HG03025 (cell line): ENCODE data around the gene PDZRN3.

ENCODE experiments used
- ATAC-seq: cut with Tn5 transposase; IDR thresholded peaks from one replicate; pipeline ENCODE4 v1.9.1; 2021; ENCODE audit warnings: mild to moderate bottlenecking, moderate library complexity; ENCODE audit not compliant: unreplicated experiment, low FRiP score

PDZRN3 gene

DNA sequence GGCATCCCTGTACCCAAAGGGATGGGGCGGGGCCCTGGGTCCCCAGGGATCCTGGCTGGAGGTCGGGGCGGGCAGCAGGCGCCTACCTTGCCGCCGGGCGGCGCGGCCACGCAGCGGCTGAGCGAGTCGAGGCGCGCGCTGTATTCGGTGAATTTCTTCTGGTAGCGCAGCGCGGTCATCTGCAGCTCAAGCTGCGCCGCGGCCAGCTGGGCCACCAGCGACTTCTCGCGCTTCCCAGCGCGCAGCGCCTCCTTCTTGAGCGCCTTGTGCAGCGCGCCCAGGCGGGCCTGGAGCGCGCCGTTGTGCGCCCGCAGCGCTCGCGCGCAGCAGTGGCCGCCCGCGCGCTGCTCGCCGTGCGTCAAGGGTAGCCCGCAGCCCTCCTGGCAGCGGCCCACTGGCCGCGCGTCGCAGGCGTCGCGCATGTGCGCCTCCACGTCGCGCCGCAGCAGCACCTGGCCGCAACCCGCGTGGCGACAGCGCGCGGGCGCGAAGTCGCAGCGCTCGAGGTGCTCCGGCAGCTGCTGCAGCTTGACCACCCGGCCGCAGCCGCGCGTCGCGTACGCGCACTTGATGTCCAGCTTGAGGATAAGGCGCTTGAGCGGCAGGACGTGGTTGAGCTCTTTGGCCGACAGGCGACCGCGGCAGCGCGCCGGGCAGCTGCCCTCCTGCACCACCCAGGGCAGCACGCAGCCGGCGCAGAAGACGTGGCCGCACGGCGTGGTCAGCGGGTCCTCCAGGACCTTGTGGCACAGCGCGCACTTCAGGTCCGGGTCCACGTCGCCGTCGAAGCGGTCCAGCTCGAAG is 522 bp downstream of the PDZRN3 start:
- ATAC-seq, result no peak

DNA sequence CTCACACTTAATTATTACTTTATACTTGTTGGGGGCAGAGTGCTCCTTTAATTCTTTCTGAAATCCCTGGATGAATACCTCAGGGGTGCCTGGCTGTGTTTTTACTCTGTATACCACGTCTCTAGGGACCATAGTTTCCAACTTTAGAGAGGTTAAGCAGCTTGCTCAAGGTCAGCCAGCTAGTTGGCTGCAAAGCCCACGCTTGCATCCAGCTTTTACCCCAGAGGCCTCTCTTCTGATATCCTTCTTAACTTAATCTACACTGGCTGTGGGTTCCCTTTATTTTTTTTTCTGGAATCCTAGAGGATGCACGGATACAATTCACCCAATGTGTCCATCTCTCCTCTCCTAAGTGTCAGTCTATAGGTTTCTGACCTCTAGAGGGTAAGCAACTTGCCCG is 1.4 kb downstream of the PDZRN3 start:
- no peak for ATAC-seq

GRCh38 chr3:73622091-73622805 is 2.5 kb downstream of the PDZRN3 start:
- no peak for ATAC-seq

- ATAC-seq, result no peak
These were observed 3.4 kb downstream of the PDZRN3 start for GRCh38 chr3:73621388-73621787.

DNA sequence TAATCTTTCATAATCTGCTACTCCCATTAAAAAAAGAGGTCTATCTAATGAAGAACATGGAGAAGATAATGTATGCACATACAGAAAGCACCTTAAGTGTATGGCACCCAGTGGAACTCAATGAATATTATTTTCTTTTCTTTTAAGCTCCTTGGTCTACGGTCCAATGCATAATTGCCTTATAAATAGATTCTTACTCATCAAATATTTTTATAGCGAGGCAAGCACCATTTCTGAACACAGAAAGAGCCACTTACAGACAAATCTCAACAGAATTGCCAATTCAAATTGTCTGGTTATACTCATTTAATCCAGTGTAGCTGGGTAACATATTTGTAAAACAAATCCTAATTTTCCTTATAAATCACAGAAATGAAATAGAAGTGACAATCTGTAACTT is 6.3 kb downstream of the PDZRN3 start:
- ATAC-seq, result no peak

GRCh38 chr3:73616056-73616455 is 8.7 kb downstream of the PDZRN3 start:
- ATAC-seq, result no peak

GRCh38 chr3:73614419-73614818 is 10.3 kb downstream of the PDZRN3 start:
- no peak for ATAC-seq

GRCh38 chr3:73611176-73611575 is 13.6 kb downstream of the PDZRN3 start:
- no peak for ATAC-seq

DNA sequence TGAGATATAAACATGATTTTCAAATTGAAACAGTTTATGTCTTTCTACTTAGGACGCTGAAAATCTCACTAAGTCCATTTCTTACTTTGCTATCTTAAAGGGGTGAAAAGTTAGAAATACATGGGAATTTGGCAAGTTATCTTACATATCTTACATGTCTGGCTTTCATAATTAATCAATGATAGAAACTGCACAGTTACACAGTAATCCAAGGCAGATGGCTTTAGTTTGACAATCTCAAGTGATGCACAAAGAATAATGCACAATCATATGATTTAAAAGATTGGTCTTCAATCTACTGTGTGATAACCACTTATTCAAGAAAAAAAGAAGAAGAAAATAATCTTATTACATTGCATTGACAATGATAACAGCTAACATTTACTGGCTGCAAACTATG is 14.2 kb downstream of the PDZRN3 start:
- ATAC-seq, result no peak

DNA sequence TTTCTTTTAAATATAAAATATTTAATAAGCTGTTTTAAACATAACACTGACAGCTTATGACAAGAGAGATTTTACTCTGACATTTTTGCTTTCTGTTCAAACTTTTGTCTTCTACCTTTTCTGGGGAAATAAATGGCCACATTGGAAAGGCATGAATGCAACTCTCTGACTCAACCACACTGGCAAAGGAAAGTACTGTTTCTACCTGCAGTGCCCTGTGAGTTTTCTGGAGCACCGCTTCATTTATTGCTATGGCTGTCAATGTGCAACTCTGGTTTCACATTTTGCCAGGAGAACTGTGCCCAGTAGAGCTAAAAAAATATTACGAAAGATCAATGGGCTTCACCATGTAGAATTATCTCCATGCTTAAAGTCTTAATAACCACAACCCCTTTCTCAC is 15.1 kb downstream of the PDZRN3 start:
- no peak for ATAC-seq

DNA sequence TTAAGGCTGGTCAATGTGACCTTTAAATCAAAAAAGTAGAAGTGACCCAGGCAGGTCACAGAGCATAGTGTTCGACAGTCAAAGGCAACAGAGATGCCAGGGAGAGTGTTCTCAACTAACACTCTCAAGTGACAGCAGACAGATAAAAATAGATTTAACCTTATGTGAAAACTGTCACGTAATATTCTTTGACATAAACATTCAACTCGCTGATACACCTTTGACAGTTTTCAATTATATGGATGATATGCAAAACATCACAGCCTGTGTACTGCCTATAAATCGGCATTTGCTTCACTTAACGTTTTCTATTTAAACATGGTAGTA is 15.5 kb downstream of the PDZRN3 start:
- no peak for ATAC-seq

DNA sequence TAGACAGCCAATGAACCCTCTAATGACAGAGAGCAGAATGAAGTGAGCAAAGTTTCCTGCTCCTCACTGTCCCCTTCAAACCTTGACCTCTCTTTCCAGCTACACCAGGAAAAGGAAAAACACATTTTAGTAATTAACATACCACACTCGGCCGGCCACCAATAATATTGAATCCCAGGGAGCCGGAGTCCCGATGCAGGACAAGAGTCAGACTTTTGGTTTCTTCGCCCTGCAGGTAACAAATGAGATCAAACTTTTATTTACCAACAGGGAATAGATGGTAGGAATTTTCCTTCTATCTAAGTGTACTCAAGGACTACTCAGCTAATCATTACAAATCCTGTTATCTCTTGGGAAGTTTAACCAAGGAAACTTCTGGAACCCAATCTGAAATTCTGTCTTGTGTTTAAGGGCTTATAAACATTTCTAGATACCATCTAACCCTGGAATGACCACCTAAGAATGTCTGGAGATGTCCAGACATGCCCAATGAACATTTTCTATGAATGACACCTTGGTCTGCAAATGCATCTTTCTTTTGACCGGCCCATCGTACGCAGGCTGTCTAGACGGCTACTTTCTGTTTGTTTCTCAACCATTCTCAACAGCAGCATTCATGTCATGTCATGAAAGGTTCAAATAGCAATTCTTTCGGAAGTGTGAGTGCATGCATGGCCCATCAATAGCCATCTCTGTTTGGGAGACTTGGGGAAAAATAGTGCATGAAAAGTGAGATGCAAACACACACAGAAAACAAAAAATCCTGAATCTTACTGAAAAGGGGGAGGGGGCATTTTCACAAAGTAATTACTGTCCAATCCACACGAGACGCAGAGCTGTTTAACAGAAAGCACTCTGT is 16.1 kb downstream of the PDZRN3 start:
- ATAC-seq, result no peak

- no peak for ATAC-seq
These were observed 18.9 kb downstream of the PDZRN3 start for GRCh38 chr3:73605861-73606260.

DNA sequence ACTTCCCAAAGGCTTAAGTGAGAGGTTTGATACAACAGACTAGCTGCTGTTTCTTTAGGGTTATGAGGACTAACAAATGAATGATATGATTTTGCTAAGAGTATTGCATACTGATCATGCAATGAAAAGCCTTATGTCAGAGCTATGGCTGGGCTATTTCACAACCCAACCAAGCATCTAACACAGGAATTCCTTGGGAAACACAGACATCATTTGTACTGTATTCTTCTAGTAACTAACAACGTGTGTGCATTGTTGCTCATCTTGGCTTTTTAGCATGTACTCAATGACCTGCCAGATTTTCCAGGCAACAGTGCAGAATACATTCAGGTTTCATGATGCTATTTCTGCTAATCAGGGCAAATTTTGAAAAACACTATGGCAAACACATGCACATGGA is 19.3 kb downstream of the PDZRN3 start:
- no peak for ATAC-seq

- ATAC-seq, result no peak
These were observed 20.3 kb downstream of the PDZRN3 start for GRCh38 chr3:73604451-73604850.

DNA sequence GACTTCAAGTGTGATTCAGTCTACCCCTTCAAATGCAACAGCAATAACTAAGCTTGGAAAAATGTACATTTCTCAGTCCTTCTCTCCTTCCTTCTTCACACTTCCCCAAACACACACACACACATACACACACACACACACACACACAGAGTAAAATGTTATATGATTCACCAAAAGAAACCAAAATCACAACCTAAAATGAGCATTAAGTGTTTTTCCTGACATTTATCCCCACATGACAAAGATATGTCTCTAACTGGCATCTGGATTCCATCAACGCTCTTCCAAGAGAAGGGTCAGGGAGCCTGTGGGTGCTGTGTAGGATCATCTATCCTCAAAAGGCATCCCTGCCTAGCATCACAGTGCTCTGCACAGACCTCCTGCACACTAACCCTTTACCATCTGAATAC is 21.0 kb downstream of the PDZRN3 start:
- ATAC-seq, result no peak

DNA sequence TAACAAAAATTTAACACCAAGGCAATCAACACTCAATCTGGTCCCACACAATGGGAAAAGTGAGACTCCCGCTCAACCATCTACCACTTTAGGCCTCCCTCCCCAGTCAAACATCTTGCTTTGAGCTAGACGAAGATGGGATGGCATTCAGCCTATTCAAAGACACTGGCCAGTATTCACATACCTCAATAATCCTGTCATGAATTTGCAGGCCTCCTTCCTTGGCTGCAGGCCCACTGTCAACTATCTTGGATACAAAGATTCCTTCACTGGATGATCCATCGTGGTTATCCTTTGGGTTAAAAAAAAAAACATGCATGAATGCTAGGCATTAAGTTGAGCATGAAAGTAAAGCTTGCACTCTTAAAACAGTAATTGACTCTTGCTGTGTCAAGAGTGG is 22.6 kb downstream of the PDZRN3 start:
- no peak for ATAC-seq

GRCh38 chr3:73601481-73601880 is 23.3 kb downstream of the PDZRN3 start:
- ATAC-seq, result no peak

DNA sequence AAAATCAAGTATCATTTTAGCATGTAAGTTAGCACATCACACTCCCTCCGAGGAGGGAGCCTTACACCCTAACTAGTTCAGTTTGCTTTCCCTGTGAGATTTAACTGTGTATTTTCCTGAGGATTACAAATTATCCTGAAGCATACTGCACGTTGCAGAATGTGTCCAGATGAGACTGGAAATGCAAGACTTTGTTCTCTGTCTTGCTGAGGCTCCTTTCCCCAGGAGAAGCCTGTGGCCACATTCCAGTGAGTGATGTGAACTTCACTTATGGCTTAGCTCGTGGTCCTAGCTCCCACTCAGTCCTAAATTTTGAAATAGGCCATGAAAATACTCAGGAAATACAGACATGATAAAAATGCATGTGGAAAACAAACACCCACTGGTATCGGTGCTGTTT is 23.7 kb downstream of the PDZRN3 start:
- no peak for ATAC-seq

DNA sequence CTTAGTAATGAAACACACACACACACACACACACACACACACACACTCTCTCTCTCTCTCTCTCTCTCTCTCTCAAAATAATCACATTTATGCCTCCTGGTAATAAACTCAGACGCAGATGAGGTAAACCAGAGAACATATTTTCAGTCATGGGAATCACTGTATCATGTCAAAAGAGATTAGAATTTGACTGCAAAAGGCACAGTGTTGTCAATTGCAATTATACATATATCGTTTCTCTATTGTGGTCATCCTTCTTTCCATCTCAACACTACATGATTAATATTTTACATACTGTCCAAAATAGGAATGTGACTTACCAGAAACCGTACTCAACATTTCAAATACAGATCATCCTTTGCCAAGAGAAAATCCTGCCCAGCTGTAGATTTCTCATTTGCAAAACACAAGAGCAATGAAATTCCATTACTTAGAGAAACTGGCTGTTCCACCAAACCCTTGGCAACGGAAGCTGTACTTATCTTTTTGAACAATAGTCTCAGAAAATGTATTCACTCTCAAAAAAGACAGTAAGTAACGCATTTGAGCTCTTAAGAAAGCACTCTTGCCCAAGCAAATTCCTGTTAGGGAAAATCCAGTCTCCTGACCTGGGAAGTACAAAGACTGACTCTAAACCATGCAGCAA is 24.3 kb downstream of the PDZRN3 start:
- no peak for ATAC-seq

DNA sequence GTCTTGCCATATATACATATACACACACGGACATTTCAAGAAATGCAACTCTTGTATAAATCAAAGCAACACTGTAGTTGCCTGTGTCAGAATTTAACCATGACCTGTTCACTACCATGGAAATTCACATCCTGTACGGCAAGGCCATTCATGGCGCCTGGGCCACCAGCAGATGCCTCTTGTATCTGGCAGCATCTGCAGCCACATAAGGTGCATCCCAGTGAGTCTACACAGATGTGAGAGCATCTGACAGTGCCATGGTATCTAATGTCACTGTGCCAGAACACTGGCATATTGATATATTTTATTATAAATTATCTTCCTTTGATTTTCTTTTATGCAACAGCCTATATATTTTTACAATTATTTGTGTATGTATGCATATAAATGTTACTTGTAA is 25.1 kb downstream of the PDZRN3 start:
- ATAC-seq, result no peak
